ENCODE data around the gene TNFAIP8. TPM values are rescaled to one million over a fixed set of nuclear protein-coding genes. Genes with fewer than 3 reads are reported as not detected.

Gene TNFAIP8
- total RNA-seq, 2 donors from 2014 or later, result 29.6 to 39.5 TPM

- no peaks in the 10 kb centered on the region for H3K27me3 ChIP-seq (ENCODE audit: control insufficient read depth, insufficient read depth, low read length, poor library complexity, severe bottlenecking)
- Mint-ChIP-seq H3K4me3 (no peak overlapping the region), H3K9me3 (no peaks in the 10 kb centered on the region), H3K27ac (no peak overlapping the region), H3K36me3 (ENCODE audit: low read depth) (peaks cover 4% of the 10 kb centered on the region), H3K27me3 (ENCODE audit: insufficient read depth) (peaks cover 14% of the 10 kb centered on the region), H3K4me1 (peaks cover 56% of the 10 kb centered on the region)
- peaks cover 7% of the 10 kb centered on the region for H3K36me3 ChIP-seq (ENCODE audit: control insufficient read depth, insufficient read depth, low read length)
- no peak for DNase-seq
- peaks cover 11% of the 10 kb centered on the region for H3K4me1 ChIP-seq (ENCODE audit: control insufficient read depth, insufficient read depth, low read length)
- H3K27ac ChIP-seq (ENCODE audit: low read depth, low read length), result no peak overlapping the region
- H3K9me3 ChIP-seq (ENCODE audit: control insufficient read depth, low read length), result no peaks in the 10 kb centered on the region
- no peak overlapping the region for H3K4me3 ChIP-seq (ENCODE audit: low read length)
- WGBS, 2 experiments (ENCODE audit: insufficient coverage in 1 of 2, insufficient read length in 1 of 2), result 85% methylated on average over 4 of the region's 4 CpGs; no CpG with 5 or more reads in 1 of the 2 experiments
- TF ChIP-seq, protein P1, sequence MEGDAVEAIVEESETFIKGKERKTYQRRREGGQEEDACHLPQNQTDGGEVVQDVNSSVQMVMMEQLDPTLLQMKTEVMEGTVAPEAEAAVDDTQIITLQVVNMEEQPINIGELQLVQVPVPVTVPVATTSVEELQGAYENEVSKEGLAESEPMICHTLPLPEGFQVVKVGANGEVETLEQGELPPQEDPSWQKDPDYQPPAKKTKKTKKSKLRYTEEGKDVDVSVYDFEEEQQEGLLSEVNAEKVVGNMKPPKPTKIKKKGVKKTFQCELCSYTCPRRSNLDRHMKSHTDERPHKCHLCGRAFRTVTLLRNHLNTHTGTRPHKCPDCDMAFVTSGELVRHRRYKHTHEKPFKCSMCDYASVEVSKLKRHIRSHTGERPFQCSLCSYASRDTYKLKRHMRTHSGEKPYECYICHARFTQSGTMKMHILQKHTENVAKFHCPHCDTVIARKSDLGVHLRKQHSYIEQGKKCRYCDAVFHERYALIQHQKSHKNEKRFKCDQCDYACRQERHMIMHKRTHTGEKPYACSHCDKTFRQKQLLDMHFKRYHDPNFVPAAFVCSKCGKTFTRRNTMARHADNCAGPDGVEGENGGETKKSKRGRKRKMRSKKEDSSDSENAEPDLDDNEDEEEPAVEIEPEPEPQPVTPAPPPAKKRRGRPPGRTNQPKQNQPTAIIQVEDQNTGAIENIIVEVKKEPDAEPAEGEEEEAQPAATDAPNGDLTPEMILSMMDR (conservative IDR thresholded peaks at IDR 0.05), result no peak
- H3K9ac ChIP-seq (ENCODE audit: extremely low read depth, low read length, poor library complexity, severe bottlenecking), result no peak overlapping the region
These were observed 4.1 kb downstream of the TNFAIP8 start for GRCh38 chr5:119359737-119360413.

- Histone ChIP-seq H3K27ac (ENCODE audit: low read depth, low read length) (no peak overlapping the region), H3K4me3 (ENCODE audit: low read length) (no peak overlapping the region), H3K36me3 (ENCODE audit: control insufficient read depth, insufficient read depth, low read length) (peaks cover 7% of the 10 kb centered on the region), H3K27me3 (ENCODE audit: control insufficient read depth, insufficient read depth, low read length, poor library complexity, severe bottlenecking) (no peaks in the 10 kb centered on the region), H3K9ac (ENCODE audit: extremely low read depth, low read length, poor library complexity, severe bottlenecking) (no peak overlapping the region), H3K9me3 (ENCODE audit: control insufficient read depth, low read length) (no peaks in the 10 kb centered on the region), H3K4me1 (ENCODE audit: control insufficient read depth, insufficient read depth, low read length) (peaks cover 9% of the 10 kb centered on the region)
- TF ChIP-seq, protein P1 (conservative IDR thresholded peaks at IDR 0.05), result no peak
- H3K4me3 Mint-ChIP-seq, result no peak overlapping the region
- no peak for DNase-seq
- H3K9me3 Mint-ChIP-seq, result no peaks in the 10 kb centered on the region
- peaks cover 55% of the 10 kb centered on the region for H3K4me1 Mint-ChIP-seq
- H3K27ac Mint-ChIP-seq, result no peak overlapping the region
- peaks cover 6% of the 10 kb centered on the region for H3K36me3 Mint-ChIP-seq (ENCODE audit: low read depth)
- WGBS, 2 experiments (ENCODE audit: insufficient coverage in 1 of 2, insufficient read length in 1 of 2), result 77 to 83% methylated on average over 4 to 5 of the region's 5 CpGs
- peaks cover 11% of the 10 kb centered on the region for H3K27me3 Mint-ChIP-seq (ENCODE audit: insufficient read depth)
These were observed 5.2 kb downstream of the TNFAIP8 start for GRCh38 chr5:119360905-119361593.

- H3K27me3 ChIP-seq (ENCODE audit: control insufficient read depth, insufficient read depth, low read length, poor library complexity, severe bottlenecking), result no peaks in the 10 kb centered on the region
- 95 to 100% methylated on average over 2 of the region's 2 CpGs for WGBS, 2 experiments (ENCODE audit: insufficient coverage in 1 of 2, insufficient read length in 1 of 2)
- Mint-ChIP-seq H3K27ac (no peak overlapping the region), H3K9me3 (no peaks in the 10 kb centered on the region), H3K36me3 (ENCODE audit: low read depth) (peaks cover 6% of the 10 kb centered on the region), H3K27me3 (ENCODE audit: insufficient read depth) (peaks cover 6% of the 10 kb centered on the region), H3K4me1 (peaks cover 49% of the 10 kb centered on the region), H3K4me3 (no peak overlapping the region)
- TF ChIP-seq, protein P1 (conservative IDR thresholded peaks at IDR 0.05), result no peak
- H3K4me1 ChIP-seq (ENCODE audit: control insufficient read depth, insufficient read depth, low read length), result peaks cover 7% of the 10 kb centered on the region
- no peaks in the 10 kb centered on the region for H3K9me3 ChIP-seq (ENCODE audit: control insufficient read depth, low read length)
- H3K4me3 ChIP-seq (ENCODE audit: low read length), result no peak overlapping the region
- no peak overlapping the region for H3K9ac ChIP-seq (ENCODE audit: extremely low read depth, low read length, poor library complexity, severe bottlenecking)
- no peak for DNase-seq
- peaks cover 7% of the 10 kb centered on the region for H3K36me3 ChIP-seq (ENCODE audit: control insufficient read depth, insufficient read depth, low read length)
- H3K27ac ChIP-seq (ENCODE audit: low read depth, low read length), result no peak overlapping the region
These were observed 5.8 kb downstream of the TNFAIP8 start for GRCh38 chr5:119361594-119362125.
